NCI-H1048 (cell line): ENCODE results near the gene HBD.
"Not testable (repeated sequence)": the region's sequence is repeated elsewhere in the genome, so short reads cannot be mapped to it uniquely, and the experiment has no call there.

ENCODE experiments used
- DNase-seq: peaks from one replicate; lab custom pipeline; 2025; lab: John Stamatoyannopoulos, UW

The HBD gene

DNA sequence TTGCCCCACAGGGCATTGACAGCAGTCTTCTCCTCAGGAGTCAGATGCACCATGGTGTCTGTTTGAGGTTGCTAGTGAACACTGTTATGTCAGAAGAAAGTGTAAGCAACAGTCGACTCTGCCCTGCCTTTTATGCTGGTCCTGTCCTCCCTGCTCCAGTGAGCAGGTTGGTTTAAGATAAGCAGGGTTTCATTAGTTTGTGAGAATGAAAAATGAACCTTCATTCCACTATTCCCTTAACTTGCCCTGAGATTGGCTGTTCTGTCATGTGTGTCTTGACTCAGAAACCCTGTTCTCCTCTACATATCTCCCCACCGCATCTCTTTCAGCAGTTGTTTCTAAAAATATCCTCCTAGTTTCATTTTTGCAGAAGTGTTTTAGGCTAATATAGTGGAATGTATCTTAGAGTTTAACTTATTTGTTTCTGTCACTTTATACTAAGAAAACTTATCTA, at the start of gene HBD:
Gene HBD (minus strand): TSS at position 103 of the 454 bp plus-strand sequence. CDS start 50 bp downstream, at position 53.
- no peak for DNase-seq

DNA sequence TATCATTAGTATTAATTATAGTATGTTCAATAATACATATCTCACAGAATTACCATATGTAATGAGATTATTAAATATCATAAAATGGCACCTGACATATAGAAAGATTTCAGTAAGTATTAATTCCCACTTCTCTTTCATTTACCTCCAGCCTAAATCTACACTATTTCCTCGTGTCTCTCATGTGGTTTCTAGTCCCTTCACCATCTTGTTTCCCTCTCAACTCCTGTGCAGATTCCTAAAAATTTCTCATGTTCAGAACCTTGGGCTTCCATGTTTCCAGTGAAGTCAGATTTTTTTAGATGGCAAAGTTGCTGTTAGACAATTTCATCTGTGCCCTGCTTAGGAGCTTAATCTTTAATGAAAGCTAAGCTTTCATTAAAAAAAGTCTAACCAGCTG, 49.6 kb upstream of the HBD start:
- no peak for DNase-seq

DNA sequence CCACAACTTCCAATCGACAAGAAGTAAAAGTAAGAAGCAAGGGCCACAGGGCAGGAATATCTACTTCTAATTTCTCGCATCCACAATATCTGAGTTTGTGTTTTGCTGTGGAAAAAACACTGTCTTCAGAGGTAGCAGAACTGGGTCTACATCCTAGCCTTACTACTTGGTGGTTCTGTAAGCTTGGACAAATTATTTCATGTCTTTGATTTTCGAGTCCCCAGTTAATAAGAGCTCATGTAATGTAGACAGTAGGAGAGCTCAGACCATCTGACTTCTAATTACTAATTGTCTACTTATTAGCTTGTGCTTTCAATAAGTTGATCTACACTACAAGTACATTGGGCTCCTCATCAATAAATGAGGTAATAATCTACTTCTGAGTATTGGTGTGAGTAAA, 48.8 kb upstream of the HBD start:
- DNase-seq: no peak

DNA sequence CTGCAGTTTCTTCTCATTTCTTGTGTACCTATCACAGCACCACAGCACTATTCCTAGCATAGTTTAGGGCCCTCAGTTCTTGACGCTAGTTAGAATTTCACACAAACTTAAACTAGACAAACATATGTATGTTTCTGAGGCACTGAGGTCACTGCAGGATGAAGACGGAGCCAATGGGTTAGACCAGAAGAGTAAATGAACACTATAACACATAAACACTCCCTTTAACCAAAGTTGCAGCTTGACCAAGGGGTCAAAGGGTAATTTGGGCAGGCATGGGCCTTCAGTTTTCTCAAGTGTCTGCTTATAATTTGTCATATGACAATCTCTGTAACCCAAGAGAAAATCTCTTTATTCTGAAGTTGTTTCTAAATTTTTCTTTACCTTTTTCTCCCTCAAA, 48.3 kb upstream of the HBD start:
- no peak for DNase-seq

DNA sequence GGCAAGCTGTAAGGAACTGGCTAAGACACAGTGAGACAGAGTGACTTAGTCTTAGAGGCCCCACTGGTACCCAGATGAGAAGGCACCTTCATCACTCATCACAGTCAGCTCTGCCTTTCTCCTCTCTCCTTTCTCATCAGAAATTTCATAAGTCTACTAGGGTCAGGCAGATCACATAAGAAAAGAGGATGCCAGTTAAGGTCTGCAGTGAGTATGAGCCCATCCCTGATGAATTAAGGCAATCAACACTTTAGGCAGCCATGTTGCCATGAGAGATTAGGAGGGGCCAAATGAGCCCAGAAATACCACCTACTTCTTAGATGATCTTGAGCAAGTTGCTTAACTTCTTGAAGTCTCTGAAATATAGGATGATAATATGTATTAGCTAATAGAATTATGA, 47.3 kb upstream of the HBD start:
- DNase-seq: no peak

DNA sequence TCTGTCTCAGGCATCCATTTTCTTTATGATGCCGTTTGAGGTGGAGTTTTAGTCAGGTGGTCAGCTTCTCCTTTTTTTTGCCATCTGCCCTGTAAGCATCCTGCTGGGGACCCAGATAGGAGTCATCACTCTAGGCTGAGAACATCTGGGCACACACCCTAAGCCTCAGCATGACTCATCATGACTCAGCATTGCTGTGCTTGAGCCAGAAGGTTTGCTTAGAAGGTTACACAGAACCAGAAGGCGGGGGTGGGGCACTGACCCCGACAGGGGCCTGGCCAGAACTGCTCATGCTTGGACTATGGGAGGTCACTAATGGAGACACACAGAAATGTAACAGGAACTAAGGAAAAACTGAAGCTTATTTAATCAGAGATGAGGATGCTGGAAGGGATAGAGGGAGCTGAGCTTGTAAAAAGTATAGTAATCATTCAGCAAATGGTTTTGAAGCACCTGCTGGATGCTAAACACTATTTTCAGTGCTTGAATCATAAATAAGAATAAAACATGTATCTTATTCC, 46.4 kb upstream of the HBD start:
- DNase-seq: no peak

DNA sequence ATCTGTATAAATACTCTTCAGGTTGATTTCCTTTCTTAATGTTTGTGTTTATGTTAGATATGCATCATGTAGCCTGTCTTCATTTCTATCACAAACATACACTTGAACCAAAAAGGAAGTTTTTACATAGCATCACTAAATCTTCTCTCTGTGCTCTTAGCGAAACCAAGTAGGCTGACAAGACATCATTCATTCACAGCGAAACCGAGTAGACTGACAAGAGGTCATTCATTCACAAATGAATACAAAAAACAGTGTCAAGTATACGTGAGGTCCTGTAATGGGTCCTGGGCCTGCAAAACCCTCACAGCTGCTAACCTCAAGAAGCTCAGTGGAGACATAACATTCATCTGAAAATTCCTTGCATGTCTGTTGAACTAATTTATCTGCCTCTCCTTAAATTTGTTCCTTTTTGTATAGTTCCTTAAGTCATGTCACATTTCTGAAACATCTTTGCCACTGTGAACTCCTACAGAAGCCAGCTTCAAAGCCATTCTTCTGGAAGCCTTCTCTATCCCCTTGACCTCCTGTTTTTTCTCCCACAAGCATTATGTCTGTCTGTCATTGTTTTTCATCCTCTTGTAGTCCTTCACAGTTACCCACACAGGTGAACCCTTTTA, 45.3 kb upstream of the HBD start:
- DNase-seq: no peak

DNA sequence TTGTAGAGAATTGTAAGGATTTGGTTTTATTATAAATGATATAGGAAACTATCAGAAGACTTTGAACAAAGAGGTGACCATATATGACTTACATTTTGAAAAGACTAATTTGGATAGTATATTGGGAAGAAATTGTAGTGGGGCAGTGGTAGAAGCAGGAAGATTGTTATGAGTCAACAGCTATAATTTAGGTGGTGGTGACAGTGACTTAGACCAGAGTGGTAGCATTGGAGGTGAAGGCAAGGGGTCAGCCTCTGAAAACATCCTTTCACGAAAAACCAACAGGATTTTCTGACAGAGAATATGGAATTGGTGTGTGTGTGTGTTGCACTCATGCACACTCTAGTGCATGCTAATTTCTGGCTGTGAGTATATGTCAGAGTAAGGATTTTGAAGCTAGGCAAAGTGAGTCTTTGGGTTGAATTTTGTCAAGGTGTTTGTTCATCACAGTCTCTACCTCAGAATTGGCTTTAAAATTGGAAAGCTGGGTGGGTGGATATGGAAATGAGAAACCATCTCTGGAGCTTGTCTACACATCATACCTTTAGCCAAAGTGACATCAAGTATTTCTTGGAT, 43.6 kb upstream of the HBD start:
- no peak for DNase-seq

DNA sequence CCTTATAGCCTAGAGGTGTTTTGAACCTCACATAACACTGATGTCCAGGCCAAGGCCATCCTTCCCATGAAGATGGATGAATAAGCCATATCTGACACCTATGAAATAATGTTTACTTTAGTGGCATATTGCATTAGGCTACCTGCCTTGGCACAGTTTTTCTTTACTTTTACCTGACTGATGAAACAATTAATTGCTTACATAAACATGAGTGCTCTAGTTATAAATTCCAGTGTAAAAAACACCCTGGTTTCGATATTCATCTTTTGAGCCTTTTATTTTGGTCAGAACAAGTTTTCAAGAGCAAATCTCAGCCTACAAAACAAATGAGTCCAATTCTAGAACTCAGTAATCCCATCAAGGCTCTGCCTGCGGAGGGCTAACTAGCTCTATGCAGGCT, 42.4 kb upstream of the HBD start:
- no peak for DNase-seq

DNA sequence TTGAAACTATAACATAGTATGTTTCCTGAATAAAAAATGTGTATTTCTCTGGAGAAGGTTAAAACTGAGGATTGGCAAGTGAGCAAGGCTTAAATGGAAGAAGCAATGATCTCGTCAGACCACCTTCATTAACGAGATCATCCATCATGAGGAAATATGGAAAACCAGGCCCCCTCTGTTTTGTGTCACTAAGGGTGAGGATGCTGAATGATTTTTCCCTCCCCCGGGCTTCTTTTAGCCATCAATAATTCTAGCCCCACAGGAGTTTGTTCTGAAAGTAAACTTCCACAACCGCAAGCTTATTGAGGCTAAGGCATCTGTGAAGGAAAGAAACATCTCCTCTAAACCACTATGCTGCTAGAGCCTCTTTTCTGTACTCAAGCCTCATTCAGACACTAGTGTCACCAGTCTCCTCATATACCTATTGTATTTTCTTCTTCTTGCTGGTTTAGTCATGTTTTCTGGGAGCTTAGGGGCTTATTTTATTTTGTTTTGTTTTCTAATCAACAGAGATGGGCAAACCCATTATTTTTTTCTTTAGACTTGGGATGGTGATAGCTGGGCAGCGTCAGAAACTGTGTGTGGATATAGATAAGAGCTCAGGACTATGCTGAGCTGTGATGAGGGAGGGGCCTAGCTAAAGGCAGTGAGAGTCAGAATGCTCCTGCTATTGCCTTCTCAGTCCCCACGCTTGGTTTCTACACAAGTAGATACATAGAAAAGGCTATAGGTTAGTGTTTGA, 41.3 kb upstream of the HBD start:
- DNase-seq: no peak

DNA sequence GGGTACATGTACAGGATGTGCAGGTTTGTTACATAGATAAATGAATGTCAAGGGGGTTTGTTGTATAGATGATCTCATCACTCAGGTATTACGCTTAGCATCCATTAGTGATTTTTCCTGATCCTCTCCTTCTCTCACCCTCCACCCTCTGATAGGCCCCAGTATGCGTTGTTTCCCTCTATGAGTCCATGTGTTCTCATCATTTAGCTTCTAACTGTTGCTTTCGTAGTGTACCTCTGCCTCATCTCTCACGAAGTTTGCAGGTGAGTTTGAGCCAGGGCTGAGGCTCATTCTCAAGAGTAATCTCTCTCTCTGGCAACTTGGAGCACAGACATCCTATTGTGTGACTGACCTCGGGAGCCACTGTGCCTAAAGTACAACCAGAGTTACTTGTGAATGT, 40.1 kb upstream of the HBD start:
- no peak for DNase-seq

DNA sequence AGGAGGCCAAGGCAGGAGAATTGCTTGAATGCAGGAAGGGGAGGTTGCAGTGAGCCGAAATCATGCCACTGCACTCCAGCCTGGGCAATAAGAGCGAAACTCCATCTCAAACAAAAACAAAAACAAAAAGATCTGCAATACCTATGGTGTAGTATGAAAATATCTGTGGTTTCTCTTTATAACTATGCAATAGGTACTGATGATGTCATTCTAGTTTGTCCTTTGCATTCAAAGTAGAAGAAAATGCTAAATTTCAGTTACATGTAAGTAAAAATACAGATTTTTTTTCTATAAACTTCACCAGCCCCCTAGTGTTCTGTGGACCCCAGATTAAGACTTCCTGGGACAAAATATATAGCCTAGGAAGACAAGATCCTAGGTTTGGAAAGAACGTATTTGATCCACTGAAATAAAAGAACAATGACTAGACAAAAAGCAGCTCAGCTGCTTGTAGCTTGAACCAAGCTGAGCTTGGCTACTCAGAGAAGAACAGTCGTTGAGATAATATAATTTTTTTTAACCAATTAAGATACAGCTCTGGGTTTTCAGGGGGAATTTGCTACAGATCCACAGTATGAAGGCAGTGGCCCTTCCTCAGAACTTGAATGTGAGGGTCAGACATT, 38.2 kb upstream of the HBD start:
- no peak for DNase-seq

DNA sequence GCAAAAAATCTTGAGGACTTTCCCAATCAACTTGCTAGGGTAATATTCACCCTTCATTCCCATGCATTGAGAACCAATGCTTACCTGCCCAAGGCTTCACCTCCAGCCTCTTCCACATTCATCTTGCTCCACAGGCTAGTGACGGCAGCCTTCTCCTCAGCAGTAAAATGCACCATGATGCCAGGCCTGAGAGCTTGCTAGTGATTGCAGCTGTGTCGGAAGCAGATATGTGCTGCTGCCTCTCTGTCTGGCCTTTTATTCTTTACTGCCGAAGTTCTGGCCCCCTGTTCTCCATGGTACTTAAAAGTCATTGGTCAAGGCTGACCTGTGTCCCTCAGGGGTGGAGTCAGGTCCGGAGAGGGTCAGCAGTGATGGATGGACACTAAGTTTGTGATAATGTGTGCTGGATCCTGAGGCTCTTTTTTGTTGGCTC, 35.4 kb upstream of the HBD start, which contains the start of gene HBE1:
Gene HBE1 (minus strand): TSS at position 231 of the 433 bp plus-strand sequence. CDS start 55 bp downstream, at position 176.
- no peak for DNase-seq

DNA sequence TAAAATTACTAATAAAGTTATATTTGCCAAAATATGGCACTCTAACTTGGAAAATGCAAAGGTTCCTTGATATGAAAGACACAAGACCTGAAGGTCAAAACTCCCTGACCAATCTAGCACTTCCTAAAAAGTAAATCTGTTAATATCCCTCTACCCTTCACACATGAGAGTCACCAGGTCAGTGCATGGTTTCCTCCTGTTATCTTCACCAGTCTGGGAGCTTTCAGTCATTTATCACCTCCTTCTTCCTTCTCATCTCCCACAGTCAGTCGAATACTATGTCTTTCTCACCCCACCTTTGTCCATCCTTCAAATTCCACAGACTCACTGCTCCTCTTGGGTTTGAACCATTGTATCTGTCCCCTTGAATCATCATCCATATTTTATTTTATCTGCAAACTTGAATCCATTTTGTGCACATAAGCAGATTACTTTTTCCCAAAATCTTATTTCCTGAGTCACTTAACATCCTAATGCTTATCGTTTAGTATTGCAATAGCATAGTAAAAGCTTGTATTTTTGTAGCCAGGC, 32.8 kb upstream of the HBD start:
- DNase-seq: no peak

DNA sequence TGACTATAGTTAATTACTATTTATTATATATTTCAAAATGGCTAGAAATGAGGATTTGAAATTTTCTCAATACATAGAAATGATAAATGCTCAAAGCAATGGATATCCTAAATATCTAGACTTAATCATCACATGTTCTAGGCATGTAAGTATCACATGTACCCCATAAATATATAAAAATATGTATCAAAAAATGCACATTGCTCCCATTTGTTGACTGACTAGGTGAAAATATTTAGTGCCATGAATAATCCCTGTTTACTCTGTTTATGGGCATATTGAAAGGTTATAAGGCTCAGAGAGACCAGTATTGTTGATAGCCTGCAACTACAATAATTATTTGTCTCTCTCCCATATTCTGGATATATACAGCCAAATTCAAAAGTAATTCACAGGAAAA, 32.3 kb upstream of the HBD start:
- no peak for DNase-seq

DNA sequence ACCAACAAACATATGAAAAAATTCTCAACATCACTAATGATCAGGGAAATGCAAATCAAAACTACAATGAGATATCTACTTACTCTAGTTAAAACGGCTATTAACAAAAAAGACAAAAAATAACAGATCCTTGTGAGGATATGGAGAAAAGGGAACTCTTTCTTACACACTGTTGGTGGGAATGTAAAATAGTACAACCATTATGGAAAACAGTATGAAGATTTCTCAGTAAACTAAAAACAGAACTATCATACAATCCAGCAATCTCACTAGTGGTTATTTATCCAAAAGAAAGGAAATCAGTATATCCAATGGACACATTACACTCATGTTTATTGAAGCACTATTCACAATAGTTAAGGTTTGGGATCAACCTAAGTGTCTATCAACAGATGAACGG, 31.5 kb upstream of the HBD start:
- no peak for DNase-seq

DNA sequence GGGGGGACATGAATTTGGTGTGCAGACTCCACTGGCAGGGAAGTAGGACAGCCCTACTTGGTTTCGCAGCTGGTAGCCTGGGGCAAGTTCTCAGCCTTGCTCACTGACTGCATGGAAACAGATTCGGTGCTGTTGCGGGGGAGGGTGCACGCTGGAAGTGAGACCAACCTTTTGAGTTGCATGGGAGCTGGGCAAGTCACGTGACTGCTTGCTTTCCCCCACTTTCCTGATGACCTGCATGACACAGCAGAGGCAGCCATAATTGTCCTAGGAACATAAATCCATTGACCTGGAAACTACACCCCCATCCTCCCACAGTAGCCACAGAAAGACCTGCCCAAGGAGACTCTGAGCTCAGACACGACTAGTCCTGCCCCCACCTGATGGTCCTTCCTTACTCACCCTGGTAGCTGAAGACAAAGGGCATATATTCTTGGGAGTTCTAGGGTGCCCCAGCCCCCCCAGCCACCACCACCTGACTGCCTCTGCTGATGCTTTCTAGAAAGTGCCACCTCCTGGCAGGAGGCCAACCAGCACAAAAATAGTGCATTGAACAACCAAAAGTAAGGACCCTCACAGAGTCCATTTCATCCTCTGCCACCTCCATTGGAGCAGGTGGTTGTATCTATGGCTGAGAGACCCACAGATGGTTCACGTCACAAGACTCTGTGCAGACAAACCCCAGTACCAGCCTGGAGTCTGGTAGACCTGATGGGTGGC, 24.4 kb upstream of the HBD start:
- no peak for DNase-seq

DNA sequence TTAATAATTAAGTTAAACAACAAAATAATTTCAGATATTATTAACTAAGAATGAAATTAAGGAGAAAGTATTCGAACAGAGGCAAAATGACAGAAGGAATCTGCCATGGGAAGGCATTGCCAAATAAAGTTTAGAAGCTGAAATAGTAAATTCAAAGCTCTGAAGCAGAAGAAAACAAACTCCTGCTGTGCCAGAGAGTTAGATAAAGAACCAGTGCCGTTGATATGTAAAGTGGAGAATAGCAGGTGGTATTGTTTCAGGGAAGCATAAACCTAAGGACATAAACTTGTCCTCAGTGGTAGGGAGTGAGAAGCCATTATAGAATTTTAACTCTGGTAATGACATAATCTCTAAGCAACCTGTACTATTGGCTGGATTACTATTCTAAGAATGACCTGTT, 23.0 kb upstream of the HBD start:
- DNase-seq: no peak

DNA sequence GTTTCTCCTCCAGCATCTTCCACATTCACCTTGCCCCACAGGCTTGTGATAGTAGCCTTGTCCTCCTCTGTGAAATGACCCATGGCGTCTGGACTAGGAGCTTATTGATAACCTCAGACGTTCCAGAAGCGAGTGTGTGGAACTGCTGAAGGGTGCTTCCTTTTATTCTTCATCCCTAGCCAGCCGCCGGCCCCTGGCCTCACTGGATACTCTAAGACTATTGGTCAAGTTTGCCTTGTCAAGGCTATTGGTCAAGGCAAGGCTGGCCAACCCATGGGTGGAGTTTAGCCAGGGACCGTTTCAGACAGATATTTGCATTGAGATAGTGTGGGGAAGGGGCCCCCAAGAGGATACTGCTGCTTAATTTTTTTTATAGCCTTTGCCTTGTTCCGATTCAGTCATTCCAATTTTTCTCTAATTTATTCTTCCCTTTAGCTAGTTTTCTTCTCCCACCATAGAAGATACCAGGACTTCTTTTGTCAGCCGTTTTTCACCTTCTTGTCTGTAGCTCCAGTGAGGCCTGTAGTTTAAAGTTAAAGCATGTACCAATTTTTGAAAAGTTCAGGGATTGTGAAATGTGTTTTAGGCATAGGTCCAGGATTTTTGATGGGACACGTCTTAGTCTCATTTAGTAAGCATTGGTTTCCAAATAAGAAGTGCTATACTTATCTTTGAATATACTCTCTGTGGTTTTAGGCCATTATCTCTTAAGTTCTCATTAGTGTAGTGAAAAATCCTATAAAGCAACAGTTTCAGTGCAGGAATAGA, 20.5 kb upstream of the HBD start, which contains the start of gene HBG2:
Gene HBG2 (minus strand): TSS at position 136 of the 768 bp plus-strand sequence. CDS start 53 bp downstream, at position 83.
- DNase-seq: not testable (repeated sequence)

DNA sequence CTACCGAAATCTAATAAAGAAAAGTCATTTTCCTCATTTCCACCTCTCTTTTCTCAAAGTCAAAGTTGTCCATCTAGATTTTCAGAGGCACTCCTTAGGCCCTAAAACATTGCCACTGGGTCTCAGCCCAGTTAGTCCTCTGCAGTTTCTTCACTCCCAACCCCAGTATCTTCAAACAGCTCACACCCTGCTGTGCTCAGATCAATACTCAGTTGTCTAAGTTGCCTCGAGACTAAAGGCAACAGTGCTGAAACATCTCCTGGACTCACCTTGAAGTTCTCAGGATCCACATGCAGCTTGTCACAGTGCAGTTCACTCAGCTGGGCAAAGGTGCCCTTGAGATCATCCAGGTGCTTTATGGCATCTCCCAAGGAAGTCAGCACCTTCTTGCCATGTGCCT, 19.7 kb upstream of the HBD start:
- not testable (repeated sequence) for DNase-seq

DNA sequence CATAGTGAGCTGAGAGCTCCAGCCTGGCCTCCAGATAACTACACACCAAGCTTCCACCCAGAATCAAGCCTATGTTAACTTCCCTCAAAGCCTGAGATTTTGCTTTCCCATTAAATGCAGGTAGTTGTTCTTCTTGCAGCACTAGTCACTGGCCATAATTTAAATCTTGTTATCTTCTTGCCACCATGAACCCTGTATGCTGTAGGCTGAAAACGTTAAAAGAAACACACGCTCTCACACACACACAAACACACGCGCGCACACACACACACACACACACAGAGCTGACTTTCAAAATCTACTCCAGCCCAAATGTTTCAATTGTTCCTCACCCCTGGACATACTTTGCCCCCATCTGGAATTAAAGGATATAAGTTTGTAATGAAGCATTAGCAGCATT, 19.2 kb upstream of the HBD start:
- not testable (repeated sequence) for DNase-seq
